Caco-2 (cell line): ENCODE data around the gene TIGD2. TPM values are rescaled to one million over a fixed set of nuclear protein-coding genes. Genes with fewer than 3 reads are reported as not detected.

Experiments used
- BruUV-seq: library from RNA; stranded (reverse); fragments of 400-500 nt; replicated peaks from 2 replicates; lab custom pipeline; 2021; lab: Mats Ljungman, UMichigan
- CTCF ChIA-PET: fragments of 300-600 bp; sonication (Branson Sonifier 250); formaldehyde crosslinking; loops from one replicate; lab custom pipeline; 2022; ENCODE audit warnings: antibody characterized with exemption; lab: Charles Lee
- POLR2A ChIA-PET: fragments of 300-600 bp; sonication (Branson Sonifier 250); formaldehyde crosslinking; loops from one replicate; lab custom pipeline; 2022; ENCODE audit warnings: antibody characterized with exemption; lab: Charles Lee
- DNase-seq, 2 experiments: peaks; one replicate each; pipeline versions ENCODE4 v3.0.0 to v3.0.0-alpha.2; 2020 to 2022
- H3K27me3 ChIP-seq: replicated peaks from 2 replicates; pipeline ENCODE4 v1.6.0; 2011; ENCODE audit warnings: low read length; ENCODE audit not compliant: control insufficient read depth, insufficient read depth
- H3K36me3 ChIP-seq: 2 replicates; pipeline ENCODE4 v1.5.1; 2011; ENCODE audit warnings: low read length; ENCODE audit not compliant: control insufficient read depth, insufficient read depth
- H3K4me1 ChIP-seq: fragments of 250-450 bp; sonication (Bioruptor Pico); 2 replicates; pipeline ENCODE4 v1.5.1; 2020; ENCODE audit warnings: mild to moderate bottlenecking
- H3K4me3 ChIP-seq: 2 replicates; pipeline ENCODE4 v1.5.1; 2011; ENCODE audit warnings: low read depth, mild to moderate bottlenecking, control low read depth, low read length
- H3K9me3 ChIP-seq: fragments of 250-450 bp; sonication (Bioruptor Pico); 2 replicates; pipeline ENCODE4 v1.5.1; 2020; ENCODE audit warnings: mild to moderate bottlenecking, moderate library complexity
- H3K27ac Mint-ChIP-seq: one replicate; pipeline ENCODE4 v1.8.0; 2022; ENCODE audit warnings: mixed read lengths; ENCODE audit not compliant: unreplicated experiment
- H3K27me3 Mint-ChIP-seq: one replicate; pipeline ENCODE4 v1.8.0; 2022; ENCODE audit warnings: mixed read lengths; ENCODE audit not compliant: insufficient read depth, unreplicated experiment
- H3K36me3 Mint-ChIP-seq: one replicate; pipeline ENCODE4 v1.8.0; 2022; ENCODE audit warnings: mild to moderate bottlenecking, mixed read lengths; ENCODE audit not compliant: insufficient read depth, unreplicated experiment
- H3K4me1 Mint-ChIP-seq: one replicate; pipeline ENCODE4 v1.8.0; 2022; ENCODE audit warnings: low read depth, mixed read lengths; ENCODE audit not compliant: unreplicated experiment
- H3K4me3 Mint-ChIP-seq: one replicate; pipeline ENCODE4 v1.8.0; 2022; ENCODE audit warnings: mild to moderate bottlenecking, moderate library complexity, mixed read lengths; ENCODE audit not compliant: unreplicated experiment
- H3K9me3 Mint-ChIP-seq: one replicate; pipeline ENCODE4 v1.8.0; 2022; ENCODE audit warnings: mixed read lengths; ENCODE audit not compliant: unreplicated experiment
- intact Hi-C: fragments of 100-400 bp; cut with micrococcal nuclease; formaldehyde crosslinking; loops from one replicate; pipeline ENCODE4 v1.10.0; 2022; ENCODE audit not compliant: unreplicated experiment
- total RNA-seq: library from RNA; stranded (reverse); gene quantifications from 2 replicates; pipeline ENCODE4 v1.2.3, GENCODE V29; 2022
- TF ChIP-seq, protein P1 (sequence below), 2 experiments: fragments of 200-600 bp in 1 of 2; IDR thresholded peaks; 1 replicate in 1 of 2; 2 replicates in 1 of 2; pipeline versions ENCODE4 v1.5.1 to v1.8.0; 2011 to 2022; ENCODE audit warnings: antibody characterized with exemption in 1 of 2, control low read depth in 1 of 2, inconsistent platforms in 1 of 2, low read depth in 1 of 2, low read length in 1 of 2, mild to moderate bottlenecking in 1 of 2, moderate library complexity in 1 of 2; ENCODE audit not compliant: insufficient read depth in 1 of 2, severe bottlenecking in 1 of 2, unreplicated experiment in 1 of 2

The TIGD2 gene
- total RNA-seq, 1 experiment from 2014 or later = 25.4 TPM

DNA sequence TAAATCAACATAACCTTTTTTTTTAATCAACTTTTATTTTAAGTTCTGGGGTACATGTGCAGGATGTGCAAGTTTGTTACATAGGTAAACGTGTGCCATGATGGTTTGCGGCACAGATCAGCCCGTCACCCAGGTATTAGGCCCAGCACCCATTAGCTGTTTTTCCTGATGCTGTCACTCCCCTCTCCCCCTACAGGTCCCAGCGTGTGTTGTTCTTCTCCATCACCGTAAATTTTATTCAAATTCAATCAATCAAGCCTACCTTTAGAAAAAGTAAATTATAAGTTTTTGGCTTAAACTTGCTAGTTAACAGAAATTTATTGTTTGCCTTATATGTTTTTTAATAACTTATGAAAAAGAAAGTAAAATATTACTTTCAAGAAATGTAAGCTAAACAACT, 25.9 kb downstream of the TIGD2 start:
- POLR2A ChIA-PET = interaction anchor here (0.5 kb wide), 1 partner anchor 81 kb away, joined by 7 read pairs; no protein-coding TSS in a partner anchor
- no peaks in the 10 kb centered on the region for H3K9me3 Mint-ChIP-seq
- TF ChIP-seq, protein P1, sequence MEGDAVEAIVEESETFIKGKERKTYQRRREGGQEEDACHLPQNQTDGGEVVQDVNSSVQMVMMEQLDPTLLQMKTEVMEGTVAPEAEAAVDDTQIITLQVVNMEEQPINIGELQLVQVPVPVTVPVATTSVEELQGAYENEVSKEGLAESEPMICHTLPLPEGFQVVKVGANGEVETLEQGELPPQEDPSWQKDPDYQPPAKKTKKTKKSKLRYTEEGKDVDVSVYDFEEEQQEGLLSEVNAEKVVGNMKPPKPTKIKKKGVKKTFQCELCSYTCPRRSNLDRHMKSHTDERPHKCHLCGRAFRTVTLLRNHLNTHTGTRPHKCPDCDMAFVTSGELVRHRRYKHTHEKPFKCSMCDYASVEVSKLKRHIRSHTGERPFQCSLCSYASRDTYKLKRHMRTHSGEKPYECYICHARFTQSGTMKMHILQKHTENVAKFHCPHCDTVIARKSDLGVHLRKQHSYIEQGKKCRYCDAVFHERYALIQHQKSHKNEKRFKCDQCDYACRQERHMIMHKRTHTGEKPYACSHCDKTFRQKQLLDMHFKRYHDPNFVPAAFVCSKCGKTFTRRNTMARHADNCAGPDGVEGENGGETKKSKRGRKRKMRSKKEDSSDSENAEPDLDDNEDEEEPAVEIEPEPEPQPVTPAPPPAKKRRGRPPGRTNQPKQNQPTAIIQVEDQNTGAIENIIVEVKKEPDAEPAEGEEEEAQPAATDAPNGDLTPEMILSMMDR (IDR thresholded peaks at IDR 0.05; ENCODE audit: insufficient read depth in 1 of 2, low read depth in 1 of 2, low read length in 1 of 2, severe bottlenecking in 1 of 2, unreplicated experiment in 1 of 2) = no peak
- Histone ChIP-seq H3K36me3 (no peaks in the 10 kb centered on the region), H3K4me3 (no peak overlapping the region), H3K27me3 (no peaks in the 10 kb centered on the region), H3K9me3 (no peaks in the 10 kb centered on the region; the same call in 1 of the 2 replicates), H3K4me1 (no peaks in the 10 kb centered on the region)
- H3K27ac Mint-ChIP-seq = no peak overlapping the region
- no peaks in the 10 kb centered on the region for H3K27me3 Mint-ChIP-seq
- DNase-seq = no peak
- H3K36me3 Mint-ChIP-seq = no peaks in the 10 kb centered on the region
- no peak overlapping the region for H3K4me3 Mint-ChIP-seq
- H3K4me1 Mint-ChIP-seq = peaks cover 4% of the 10 kb centered on the region
- no TSS peak for BruUV-seq
- intact Hi-C loops = no loop called here
- CTCF ChIA-PET = no interaction called here

DNA sequence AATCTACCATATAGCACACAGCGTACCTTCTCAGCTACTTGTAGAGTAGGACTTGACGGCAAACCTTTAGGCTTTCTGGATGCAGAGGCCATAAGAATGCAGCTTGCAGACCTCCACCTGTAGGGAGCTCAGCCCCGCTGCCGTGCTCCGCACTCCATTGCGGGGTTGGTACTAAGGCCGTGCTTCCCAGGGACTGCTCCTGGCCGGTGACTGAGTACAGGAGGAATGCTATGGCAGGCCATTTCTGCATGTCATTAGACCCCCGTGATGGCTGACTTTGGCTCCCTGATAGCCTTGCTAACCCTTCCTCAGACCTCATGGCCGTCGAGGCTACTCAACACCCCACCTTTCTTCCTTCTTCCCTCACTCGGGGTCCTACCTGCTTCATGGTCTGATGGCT, 26.4 kb downstream of the TIGD2 start:
- Histone ChIP-seq H3K4me1 (no peaks in the 10 kb centered on the region), H3K36me3 (no peaks in the 10 kb centered on the region), H3K4me3 (no peak overlapping the region), H3K27me3 (no peaks in the 10 kb centered on the region), H3K9me3 (no peaks in the 10 kb centered on the region; the same call in 1 of the 2 replicates)
- BruUV-seq = no TSS peak
- TF ChIP-seq, protein P1 (IDR thresholded peaks at IDR 0.05; ENCODE audit: insufficient read depth in 1 of 2, low read depth in 1 of 2, low read length in 1 of 2, severe bottlenecking in 1 of 2, unreplicated experiment in 1 of 2) = no peak
- Mint-ChIP-seq H3K9me3 (no peaks in the 10 kb centered on the region), H3K4me3 (no peak overlapping the region), H3K36me3 (no peaks in the 10 kb centered on the region), H3K4me1 (no peaks in the 10 kb centered on the region), H3K27ac (no peak overlapping the region), H3K27me3 (no peaks in the 10 kb centered on the region)
- POLR2A ChIA-PET = interaction anchor here (0.5 kb wide), 1 partner anchor 81 kb away, joined by 7 read pairs; no protein-coding TSS in a partner anchor
- DNase-seq = no peak
- intact Hi-C loops = no loop called here
- CTCF ChIA-PET = no interaction called here

DNA sequence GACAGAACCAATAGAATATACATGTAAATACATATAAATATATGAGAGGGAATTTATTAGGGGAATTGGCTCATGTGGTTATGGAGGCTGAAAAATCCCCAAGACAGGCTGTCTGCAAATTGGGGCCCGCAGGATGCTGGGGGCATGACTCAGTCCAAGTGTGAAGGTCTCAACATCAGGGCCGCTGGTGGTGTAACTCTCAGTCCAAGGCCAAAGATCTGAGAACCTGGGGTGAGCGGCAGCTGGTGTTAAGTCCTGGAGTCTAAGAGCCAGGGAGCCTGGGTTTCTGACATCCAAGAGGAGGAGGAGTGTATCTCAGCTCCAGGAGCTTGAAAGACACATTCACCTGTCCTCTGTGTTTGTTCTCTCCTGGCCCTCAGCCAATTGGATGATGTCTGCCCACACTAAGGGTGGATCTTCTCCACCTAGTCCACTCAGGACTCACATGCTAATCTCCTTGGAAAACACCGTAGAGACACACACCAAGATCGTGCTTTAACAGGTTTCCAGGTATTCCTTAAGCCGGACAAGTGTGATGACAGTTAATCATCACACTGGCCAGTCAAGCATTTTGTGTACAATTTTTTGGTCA, 28.9 kb downstream of the TIGD2 start:
- H3K9me3 Mint-ChIP-seq = no peaks in the 10 kb centered on the region
- BruUV-seq = no TSS peak
- no peaks in the 10 kb centered on the region for H3K4me1 Mint-ChIP-seq
- Histone ChIP-seq H3K4me3 (no peak overlapping the region), H3K27me3 (no peaks in the 10 kb centered on the region), H3K4me1 (no peaks in the 10 kb centered on the region), H3K36me3 (no peaks in the 10 kb centered on the region), H3K9me3 (peaks cover 3% of the 10 kb centered on the region; the same call in 1 of the 2 replicates)
- no peak for DNase-seq
- intact Hi-C loops = no loop called here
- no peak overlapping the region for H3K4me3 Mint-ChIP-seq
- POLR2A ChIA-PET = no interaction called here
- H3K27me3 Mint-ChIP-seq = no peaks in the 10 kb centered on the region
- H3K27ac Mint-ChIP-seq = no peak overlapping the region
- CTCF ChIA-PET = no interaction called here
- TF ChIP-seq, protein P1 (IDR thresholded peaks at IDR 0.05; ENCODE audit: insufficient read depth in 1 of 2, low read depth in 1 of 2, low read length in 1 of 2, severe bottlenecking in 1 of 2, unreplicated experiment in 1 of 2) = no peak
- H3K36me3 Mint-ChIP-seq = no peaks in the 10 kb centered on the region
